GF-D8 (cell line): ENCODE measurements around the gene HOXB8.

Source experiments
- DNase-seq: peaks from one replicate; lab custom pipeline; 2025; lab: John Stamatoyannopoulos, UW

The HOXB8 gene

DNA sequence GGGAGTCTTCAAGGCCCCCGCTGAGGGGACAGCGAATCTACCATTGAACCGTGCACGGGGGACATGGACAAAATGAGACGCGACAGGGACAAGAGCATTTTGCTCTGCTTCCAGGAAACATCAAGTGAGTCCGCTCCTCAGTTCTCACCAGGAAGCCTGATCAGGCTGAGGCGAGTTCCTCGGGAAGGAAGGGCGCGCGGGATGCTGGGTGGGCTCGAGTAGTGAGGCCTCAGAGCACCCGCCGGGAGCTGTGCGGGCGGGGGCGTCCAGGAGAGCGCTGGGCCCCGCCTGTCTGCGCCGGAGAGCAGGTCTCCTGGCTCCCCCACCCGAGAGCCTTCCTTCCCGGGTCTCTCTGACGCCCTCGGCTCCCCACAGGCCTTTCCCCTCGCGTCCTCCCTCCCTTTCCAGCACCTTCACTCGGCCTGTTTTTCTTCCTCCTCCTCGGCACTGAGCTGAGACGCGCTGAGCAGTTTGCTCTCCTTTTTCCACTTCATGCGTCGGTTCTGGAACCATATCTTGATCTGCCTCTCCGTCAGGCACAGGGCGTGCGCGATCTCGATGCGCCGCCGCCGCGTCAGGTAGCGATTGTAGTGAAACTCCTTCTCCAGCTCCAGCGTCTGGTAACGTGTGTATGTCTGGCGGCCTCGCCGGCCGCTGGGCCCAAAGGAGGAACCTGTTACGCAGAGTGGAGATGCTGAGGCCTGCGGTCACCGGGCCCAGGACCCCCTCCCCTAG is 18.9 kb downstream of the HOXB8 start:
- DNase-seq, result no peak

GRCh38 chr17:48595278-48595999 is 19.7 kb downstream of the HOXB8 start:
- no peak for DNase-seq

DNA sequence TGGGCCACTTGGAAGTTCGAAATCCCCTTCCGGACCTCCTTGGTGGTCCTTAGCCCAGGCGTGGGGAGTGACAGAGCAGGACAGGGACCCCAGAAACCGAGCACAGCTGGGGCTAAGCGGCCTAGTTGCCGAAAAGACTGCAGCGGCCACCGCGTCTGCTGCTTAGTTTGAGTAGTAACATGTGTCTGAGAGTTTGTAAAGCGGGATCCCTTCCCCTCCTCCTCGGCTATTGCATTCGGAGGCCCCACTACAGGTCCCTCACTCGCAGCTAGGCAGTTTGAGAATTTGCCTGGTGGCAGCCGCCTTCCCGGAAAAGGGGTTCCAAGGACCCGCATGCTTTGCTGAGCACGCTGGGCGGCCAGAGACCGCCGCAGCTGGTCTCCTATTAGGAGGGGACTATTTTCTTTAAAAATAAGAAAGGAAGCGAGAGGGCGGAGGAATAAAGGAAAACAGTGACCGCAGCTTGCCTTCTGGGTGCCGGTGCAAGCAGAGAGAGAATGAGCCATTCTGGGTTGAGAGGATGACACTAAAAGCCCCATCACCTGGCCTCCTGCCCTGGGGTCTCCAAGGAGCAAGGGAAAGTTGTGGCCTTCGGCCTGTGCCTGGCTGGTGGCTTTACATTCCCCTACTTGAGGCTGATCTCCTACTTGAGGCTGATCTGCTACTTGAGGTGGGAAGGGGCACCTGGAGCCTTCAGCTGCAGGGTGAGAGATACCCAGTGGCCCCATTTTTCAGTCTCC is 20.4 kb downstream of the HOXB8 start:
- DNase-seq, result no peak

GRCh38 chr17:48593840-48594537 is 21.1 kb downstream of the HOXB8 start:
- DNase-seq, result no peak

GRCh38 chr17:48593126-48593829 is 21.8 kb downstream of the HOXB8 start, which contains the start of gene HOXB5:
Gene HOXB5, minus strand, starts transcription at chr17:48593779. Its CDS starts 97 bp downstream, at chr17:48593682.
- no peak for DNase-seq

- no peak for DNase-seq
Observed at GRCh38 chr17:48592577-48592976, 22.5 kb downstream of the HOXB8 start.

GRCh38 chr17:48592057-48592514 is 23.0 kb downstream of the HOXB8 start:
- DNase-seq, result no peak

- DNase-seq, result no peak
Observed at GRCh38 chr17:48591255-48592056, 23.6 kb downstream of the HOXB8 start.

DNA sequence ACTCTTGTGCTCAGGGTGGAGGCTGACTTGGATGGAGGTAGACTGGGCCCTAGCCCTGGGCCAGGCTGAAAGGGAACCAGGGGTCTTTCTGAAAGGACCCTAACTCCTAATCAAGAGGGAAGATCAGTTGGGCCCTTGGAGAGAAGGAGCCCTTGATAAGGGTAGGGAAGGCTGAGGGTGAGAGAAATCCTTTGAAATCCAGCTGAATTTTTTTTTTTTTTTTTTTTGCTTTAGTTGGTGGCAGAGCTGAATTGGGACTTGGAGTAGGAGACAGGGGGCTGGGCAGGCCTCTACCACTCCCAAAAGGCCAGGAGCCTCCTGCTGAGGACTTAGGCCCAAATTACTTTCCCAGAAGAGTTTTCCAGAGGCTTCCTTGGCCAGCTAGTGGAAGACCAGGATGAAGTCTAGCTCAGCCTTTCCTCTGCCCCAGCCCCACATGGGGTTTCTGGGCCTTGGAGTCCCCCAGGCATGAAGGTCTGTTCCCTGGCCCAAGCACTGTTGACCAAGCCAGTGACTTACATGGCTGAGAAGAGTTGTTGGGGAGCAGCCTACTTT is 24.4 kb downstream of the HOXB8 start:
- DNase-seq, result no peak

- no peak for DNase-seq
Observed at GRCh38 chr17:48589831-48590606, 25.1 kb downstream of the HOXB8 start, which contains the start of gene HOXB3. Gene HOXB3, minus strand, starts transcription at chr17:48590241. Its CDS starts 37,767 bp downstream, at chr17:48552474.

DNA sequence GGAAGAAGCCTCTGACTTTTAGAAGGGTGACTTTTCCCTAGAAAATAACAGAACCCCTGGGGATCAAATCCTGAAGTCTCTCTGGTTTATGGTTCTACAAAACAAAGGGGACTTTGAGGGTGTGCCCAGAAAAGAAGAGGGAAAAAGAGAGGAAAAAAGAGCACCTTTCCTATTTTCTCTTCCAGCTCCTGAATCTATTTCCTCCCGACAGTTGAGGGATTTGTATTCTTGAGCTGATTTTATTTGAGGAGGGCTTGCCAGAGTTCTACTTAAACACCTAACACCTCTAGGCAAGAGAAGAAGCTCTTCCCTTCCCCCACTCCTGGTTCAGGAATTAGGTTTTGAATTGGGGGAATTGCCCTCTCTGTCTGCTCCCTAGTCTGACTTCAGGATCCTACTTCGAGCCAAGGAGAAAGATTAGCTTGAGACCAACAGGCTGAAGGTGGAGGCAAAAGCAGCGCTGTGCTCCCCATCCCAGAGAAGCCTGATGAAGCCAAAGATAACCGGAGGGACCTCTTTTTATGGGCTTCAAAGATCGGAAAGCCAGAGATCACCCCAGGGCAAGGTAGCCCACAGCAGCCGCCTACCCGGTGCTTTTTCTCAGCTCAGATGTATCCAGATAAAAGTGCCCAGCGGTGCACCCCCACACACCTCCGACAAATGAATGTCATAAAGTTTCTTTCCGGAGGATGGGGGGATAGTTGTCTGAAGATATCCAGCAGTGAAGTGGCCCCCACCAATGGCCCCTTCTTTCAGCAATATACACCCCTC is 25.8 kb downstream of the HOXB8 start:
- DNase-seq, result no peak

DNA sequence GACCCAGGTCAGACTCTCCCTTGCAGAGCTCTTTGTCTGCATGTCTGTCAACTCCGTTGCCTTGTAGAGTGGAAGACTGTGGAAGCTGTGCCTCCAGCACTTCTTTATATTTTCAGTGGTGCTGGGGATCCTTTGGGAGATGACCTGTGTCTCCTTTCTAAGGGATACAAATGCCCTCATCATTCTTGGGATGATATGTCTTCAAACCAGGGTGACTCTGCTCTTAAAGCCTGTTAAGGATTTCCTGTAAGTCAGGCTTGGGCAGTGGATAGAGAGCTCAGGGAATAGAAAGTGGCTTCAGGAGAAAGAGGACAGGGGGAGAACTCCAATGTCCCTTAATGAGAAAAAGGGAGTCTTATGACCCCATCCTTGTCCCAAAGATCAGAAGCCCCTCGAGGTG is 26.6 kb downstream of the HOXB8 start:
- DNase-seq, result no peak

- no peak for DNase-seq
Observed at GRCh38 chr17:48588074-48588415, 27.0 kb downstream of the HOXB8 start.

DNA sequence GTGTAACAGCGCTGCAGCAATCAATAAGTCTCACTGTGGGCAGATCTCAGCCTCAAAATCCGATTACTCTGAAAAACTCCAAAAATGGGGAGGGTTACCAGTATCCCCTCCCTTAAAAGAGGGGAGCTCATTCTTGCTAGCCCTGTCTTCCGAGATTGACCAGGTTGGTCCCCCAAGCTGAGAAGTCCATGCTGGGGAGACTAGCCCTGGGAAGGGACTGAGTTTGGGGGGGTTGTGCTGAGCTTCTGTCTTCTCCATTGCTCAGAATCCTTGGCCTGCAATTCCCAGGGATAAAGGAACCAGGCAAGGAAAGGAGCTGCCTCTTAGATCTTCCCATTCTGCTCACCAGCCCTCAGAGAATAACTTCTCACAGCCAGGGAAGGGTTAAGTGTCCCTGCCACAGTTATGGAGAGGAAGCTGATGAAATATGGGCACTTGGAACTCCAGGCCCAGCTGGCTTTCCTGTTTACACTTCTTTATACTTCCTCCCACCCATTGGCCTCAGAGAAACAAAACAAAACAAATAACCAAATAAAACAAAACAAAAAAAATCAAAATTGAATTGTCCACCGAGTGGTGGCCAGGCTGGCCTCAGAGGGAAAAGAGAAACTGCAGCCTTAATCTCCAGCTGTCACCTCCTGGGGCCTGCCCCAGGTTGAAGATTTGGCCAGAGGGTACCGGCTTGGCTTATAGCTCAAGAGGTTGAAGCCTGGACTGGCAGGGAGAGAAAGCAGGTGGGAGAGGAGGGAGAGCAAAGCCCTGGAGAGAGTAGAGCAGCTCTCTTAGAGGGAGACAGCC is 27.6 kb downstream of the HOXB8 start:
- no peak for DNase-seq

DNA sequence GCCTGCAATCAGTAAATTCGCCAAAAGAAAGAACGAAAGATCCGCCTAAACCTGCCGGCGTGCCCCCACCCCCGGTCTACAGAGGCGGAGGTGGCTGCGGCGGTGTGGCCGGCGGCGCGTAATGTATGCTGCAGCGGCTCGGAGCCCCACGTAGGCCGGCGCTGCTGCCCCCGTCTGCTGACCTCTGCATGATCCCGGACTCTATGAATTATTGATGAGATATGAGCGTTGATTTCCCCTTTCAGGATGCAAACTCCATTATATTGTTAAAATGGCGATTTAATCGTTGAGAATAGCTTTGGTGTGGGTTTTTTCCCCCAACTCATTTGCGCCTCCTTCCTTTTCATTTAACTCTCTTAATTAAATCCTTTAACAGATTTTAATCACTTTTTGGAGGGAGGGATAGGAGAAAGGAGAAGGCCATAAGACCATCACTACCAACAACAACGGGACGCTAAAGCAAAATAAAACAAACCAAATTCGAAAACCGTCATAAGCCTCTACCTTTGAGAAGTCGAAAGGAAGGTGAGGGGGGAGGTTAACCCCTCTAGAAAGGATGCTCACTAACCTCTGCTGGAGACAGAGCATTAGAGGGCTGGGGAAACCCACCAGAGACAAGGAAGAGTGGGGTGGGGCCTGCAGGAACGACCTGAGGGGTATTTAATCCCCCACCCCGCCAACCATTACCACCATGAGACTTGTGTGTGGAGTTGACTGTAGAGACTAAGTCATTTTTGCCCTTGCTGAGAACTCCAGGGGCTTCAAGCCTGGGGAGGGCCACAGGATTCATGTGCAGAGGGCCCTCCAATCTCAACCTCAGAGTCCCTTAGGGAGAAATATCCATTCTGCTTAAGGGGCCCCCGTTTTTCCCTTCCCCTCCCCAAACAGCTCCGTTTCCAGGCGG is 28.5 kb downstream of the HOXB8 start:
- no peak for DNase-seq

DNA sequence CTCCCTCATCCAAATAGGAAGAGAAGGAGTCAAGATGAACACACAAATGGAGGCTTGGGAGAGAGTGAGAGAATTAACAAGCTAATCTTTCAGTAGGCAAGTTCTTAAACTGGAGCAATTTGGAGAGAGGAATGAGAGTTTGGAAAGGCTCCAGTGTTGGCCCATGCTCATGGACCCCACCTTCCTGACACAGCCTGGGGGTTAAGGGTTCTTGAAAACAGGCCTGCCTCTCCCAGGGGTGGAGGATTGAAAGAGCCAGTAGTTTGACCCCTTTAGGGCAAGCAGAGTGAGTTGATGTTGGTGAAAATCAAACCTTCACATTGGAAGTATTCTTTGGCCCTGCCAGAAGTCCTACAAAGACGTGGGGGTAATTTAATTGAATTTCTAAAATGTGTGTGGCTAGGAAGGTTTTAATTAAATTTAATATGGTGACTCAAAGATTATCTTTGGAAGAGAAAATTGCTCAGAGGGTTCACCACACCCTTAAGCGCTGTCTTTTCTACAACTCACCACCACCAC is 30.8 kb downstream of the HOXB8 start:
- no peak for DNase-seq
